HG03066 (cell line): ENCODE results near the gene MED10.
A peak's percentile ranks its signal among the peaks of the same experiment; 100 is the strongest.

ENCODE experiments used
- ATAC-seq: cut with Tn5 transposase; IDR thresholded peaks from one replicate; pipeline ENCODE4 v1.9.1; 2021; ENCODE audit warnings: low read depth; ENCODE audit not compliant: unreplicated experiment

The MED10 gene

DNA sequence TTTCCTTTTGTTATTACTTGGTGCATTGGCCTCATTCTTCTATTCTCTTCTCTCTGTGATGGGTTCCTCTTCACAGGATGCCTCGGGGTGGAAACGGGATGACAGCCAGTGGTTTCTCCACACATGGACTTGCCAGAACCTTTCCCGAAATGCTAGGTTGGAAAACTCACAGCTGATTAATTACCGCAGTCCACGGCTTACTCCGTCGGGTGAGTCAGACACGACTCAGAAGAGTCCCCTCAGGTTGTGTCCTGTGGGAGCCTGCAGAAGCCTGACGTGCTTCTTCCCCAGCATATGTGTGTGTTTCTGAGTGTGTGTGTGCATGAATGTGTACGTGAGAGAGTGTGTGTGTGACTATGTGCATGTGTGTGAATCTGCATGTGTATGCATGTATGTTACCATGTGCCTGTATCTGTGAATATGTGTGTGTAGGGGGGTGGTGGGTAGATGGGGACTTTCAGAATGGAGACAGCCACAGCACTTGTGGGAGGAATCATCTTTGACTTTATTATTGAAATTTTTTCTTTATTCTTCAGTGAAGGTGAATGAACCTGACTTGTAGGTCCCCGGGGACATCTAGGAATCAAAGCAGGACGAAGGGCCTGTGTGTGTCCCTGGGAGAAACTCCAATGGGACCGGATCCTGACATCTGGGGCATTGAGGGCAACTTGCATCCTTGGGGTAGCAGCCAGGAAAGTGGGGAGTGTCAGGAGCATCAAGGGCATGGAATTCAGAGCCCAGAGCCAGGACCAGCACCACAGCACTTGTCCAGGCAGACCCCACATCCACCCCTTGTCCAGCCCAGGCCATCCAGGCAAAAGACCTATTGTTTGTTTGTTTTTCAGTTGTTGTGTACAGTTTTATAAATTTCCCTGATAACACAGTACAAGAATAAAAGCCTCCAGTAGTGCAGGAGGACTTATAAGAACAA is 21.9 kb upstream of the MED10 start:
- no peak for ATAC-seq

DNA sequence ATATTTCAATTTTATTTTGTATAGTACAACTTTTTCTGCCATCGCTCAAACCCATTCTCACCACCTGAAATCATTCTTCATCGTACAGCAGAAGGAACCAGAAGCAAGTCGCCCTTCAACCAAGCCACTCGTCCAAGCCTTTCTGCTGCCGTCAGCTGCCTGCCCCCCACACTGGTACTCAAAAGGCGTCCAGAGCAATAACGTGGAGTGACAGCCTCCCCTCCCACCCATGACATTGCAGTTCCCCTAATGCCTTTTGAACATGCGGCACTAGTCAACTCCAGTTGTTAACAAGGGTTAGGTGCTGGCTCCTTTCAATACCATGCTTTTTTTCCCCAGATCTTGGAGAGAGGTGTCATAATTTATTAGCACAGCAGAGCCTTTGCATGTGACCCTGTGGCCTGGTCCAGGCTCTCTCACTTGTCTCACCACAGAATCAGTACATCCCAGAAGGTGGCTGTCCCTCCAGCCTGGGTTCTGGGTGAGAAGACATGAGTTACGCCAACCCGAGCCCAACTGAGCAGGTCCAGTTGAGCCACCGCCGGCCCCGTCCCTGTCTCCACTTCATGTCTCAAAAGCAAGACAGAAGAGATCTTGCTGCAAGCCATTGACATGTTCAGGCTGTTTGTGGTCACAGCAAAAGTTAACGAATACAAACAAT is 20.4 kb upstream of the MED10 start:
- ATAC-seq = no peak

DNA sequence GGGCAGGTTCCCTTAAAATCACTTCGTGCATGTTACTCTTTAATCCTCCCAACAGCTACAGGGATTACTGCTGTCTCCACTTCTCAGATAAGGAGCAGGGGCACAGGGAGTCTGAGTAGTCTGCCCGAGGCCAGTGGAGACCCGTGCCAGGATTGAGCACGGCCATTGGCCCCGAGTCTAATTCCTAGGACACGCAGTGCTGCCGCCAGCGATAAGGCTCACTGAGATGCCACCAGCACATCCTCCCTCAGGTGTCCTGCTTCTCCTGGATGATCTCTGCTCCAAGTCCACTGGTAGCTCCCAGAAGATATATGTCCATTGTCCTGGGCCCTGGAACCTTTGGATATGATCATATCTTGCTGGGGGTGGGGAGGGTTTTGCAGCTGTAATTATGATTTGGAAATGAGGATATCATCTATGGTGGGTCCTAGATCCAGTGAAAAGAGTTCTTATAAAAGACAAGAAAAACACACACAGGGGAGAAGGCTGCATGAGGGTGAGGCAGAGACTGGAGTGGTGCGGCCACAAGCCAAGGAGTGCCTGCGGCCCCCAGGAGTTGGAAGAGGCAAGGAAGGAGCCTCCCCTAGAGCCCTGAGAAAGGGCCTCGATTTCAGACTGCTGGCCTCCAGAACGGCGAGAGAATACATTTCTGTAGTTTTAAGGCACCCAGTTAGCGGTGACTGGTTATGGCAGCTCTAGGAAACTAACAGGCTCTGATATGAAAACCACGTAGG is 19.4 kb upstream of the MED10 start:
- no peak for ATAC-seq

- ATAC-seq = no peak
Observed at GRCh38 chr5:6396836-6397535, 18.6 kb upstream of the MED10 start.

DNA sequence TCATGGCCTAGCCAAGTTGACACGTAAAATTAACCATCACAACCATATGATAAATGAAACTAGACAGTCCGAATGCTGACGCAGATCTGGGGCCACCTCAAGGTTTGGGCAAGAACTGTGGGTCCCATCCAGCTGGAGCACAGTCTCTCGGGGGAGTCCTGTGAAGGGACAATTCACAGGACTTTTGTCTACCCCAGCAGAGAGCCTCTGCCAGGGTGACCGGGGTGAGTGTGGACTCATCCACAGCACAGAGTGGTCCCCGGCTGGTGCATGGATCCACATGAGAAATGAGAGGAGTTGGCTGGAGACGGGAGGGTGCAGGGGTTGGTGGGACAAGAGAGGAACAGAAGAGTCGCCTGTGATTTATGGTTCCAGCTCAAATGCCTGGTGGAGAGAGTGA is 17.7 kb upstream of the MED10 start:
- no peak for ATAC-seq

DNA sequence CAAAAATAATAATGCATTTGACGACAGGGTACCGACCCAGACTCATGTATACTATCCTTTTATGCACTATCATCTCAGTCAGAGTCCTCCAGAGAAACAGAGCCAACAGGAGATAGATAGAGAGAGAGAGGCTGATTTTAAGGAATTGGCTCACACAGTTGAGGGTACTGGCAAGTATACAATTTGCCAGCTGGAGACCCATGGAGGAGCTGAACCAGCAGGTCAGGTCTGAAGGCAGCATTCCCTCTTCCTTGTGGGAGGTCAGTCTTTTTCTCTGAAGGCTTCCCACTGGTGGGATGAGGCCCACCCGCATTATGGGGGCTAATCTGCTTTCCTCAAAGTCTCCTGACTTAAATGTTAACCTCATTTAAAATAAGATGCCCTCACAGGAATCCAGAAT is 17.3 kb upstream of the MED10 start:
- no peak for ATAC-seq

DNA sequence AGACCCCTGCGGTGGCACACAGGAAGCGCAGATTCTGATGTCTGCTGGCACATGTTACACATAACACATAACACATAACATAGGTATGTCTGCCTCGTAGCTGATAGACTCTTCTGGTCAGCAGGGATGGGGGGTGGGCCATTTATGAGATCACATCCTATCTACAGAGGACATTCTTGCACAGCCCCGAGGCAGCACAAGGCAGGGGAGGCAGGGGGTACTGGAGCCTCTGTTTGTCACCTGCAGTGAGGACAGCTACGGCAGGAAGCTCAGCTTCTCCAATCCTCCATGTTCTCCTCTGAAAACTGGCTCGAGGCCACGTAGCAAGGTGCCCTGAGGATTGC is 16.7 kb upstream of the MED10 start:
- ATAC-seq = no peak

DNA sequence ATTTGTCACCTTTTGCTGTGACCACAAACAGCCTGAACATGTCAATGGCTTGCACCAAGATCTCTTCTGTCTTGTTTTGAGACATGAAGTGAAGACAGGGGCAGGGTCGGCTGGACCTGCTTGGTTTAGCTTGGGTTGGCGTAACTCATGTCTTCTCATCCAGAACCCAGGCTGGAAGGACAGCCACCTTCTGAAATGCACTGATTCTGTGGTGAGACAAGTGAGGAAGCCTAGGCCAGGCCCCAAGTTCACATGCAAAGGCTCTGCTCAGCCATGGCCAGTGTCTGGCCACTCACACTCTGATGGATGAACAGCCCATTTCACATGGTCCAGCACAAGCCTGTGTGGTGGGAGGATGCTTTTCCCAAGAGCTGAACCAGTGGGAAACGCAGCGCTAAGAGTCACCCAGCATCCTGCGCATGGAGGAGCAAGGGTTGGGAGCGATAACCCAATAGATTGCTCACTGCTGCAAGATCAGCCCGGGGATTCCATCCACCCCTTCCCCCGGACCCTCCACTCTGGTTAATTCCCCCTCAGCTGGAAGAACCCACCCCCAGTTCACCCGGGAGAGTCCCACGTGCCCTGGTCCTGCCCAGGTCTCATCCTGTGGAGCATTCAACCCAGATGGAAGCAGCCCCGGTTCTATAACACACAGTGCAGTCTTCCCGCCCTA is 16.2 kb upstream of the MED10 start:
- ATAC-seq = no peak

GRCh38 chr5:6393596-6394194 is 15.3 kb upstream of the MED10 start:
- ATAC-seq = no peak

GRCh38 chr5:6392561-6392960 is 14.2 kb upstream of the MED10 start:
- ATAC-seq = no peak

- no peak for ATAC-seq
Observed at GRCh38 chr5:6391151-6391550, 12.8 kb upstream of the MED10 start.

GRCh38 chr5:6389946-6390530 is 11.7 kb upstream of the MED10 start:
- no peak for ATAC-seq

GRCh38 chr5:6389397-6389796 is 11.1 kb upstream of the MED10 start:
- no peak for ATAC-seq

DNA sequence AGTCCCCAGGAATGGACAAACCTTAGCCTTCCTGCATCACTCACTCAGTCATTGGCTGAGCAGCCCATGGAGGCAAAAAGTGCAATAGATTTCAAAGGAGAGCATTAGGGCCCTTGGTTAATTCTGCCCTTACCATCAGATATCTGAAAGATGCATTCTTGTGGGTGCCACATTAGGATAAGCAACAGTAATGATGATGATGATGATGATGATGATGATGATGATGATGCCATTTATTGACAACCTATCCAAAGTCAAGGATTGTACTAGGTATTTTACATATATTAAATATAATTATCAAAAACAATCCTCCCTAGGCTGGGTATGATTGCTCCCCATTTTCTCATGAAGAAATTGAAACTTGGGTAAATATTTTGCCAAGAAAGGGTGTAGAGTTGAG is 9.6 kb upstream of the MED10 start:
- no peak for ATAC-seq

DNA sequence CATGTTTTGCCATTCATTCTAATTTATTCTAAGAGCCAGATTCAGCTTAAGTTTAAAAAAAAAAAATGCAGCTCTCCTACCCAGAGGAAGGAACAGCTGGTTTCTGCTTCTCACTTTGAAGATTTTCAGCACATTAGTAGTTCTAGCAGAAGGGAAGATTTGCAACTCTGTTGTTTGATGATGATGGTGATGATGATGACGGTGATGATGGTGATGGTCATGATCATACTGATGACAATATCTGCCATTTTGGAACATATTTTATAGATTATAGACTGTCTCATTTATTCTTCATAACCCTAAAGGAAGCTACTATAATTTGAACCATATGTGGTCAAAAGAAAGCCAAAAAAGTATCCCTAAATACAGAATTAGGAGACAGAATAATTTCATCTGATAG is 7.9 kb upstream of the MED10 start:
- no peak for ATAC-seq

- no peak for ATAC-seq
Observed at GRCh38 chr5:6384856-6385255, 6.5 kb upstream of the MED10 start.

DNA sequence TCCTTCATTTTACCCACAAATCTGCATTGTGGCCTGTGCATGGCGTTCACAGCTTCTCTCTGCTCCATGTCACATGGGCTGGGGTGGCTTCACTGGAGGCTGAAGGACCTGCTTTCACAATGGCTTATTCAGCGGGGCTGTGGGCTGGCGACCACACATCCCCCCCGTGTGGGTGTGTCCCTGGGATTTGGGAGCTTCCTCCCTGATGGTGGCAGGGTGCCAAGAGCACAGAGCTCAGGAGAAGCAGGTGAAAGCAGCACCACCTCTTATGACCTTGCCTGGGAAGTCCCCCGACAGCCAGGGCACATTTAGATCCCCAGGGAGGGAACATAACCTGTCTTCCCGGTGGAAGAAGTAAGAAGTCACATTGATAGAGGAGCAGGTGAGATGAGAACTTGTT is 5.0 kb upstream of the MED10 start:
- no peak for ATAC-seq

DNA sequence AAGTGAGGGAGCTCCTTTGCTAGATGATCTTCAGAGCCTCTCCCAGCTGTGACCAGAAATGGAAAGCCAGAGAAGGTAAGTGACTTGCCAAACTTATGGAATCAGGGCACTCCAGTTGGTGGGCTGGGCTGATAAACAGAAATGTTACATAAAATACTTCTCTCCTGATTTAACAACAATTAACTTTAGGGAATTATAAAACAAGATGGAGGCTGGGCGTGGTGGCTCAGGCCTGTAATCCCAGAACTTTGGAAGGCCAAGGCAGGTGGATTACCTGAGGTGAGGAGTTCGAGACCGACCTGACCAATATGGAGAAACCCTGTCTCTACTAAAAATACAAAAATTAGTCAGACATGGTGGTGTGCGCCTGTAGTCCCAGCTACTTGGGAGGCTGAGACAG is 899 bp upstream of the MED10 start:
- ATAC-seq = no peak

GRCh38 chr5:6378766-6379103 is 388 bp upstream of the MED10 start:
- peak; percentile 40 for ATAC-seq

DNA sequence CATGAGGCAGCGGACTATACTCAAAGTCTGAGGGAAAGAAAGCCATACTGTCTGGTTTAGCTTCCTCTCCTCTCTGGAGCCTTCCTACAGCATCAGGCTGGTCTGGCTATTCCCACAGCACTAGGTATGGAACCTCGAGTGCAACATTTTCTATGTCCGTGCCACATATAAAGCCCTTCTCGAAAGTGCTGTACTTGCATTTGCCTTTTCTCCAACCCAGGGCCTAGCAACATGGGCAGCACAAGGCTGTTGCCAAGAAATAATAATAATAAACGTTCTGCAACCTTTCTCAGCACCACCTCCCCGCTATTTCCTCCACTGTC is 804 bp downstream of the MED10 start:
- no peak for ATAC-seq
